Fibroblast of lung (primary cell): ENCODE measurements around the gene NTN1. TPM values are rescaled to one million over a fixed set of nuclear protein-coding genes. Genes with fewer than 3 reads are reported as not detected.

Experiments
- DNase-seq, 2 donors: peaks; one replicate each; pipeline versions ENCODE4 v3.0.0 to v3.0.0-alpha.2; 2010; ENCODE audit warnings: low read depth in 2 of 2
- H2AFZ ChIP-seq: 2 replicates; pipeline ENCODE4 v1.5.1; 2012; ENCODE audit warnings: low read length, control low read depth, inconsistent platforms
- H3K27ac ChIP-seq: 2 replicates; pipeline ENCODE4 v1.5.1; 2011; ENCODE audit warnings: low read length, control low read depth; ENCODE audit not compliant: insufficient read depth
- H3K27me3 ChIP-seq: 2 replicates; pipeline ENCODE4 v1.5.1; 2011; ENCODE audit warnings: mild to moderate bottlenecking, low read length; ENCODE audit not compliant: control insufficient read depth, insufficient read depth
- H3K36me3 ChIP-seq: 2 replicates; pipeline ENCODE4 v1.5.1; 2011; ENCODE audit warnings: low read length; ENCODE audit not compliant: control insufficient read depth, insufficient read depth
- H3K4me1 ChIP-seq: 2 replicates; pipeline ENCODE4 v1.5.1; 2011; ENCODE audit warnings: low read length; ENCODE audit not compliant: control insufficient read depth, insufficient read depth; ENCODE audit errors: extremely low read depth
- H3K4me2 ChIP-seq: 2 replicates; pipeline ENCODE4 v1.5.1; 2011; ENCODE audit warnings: low read length, control low read depth; ENCODE audit not compliant: insufficient read depth; ENCODE audit errors: extremely low read depth
- H3K4me3 ChIP-seq, 4 experiments: fragments of 200-600 bp in 1 of 4; sonication (generic) in 1 of 4; replicated peaks in 1 of 4; 2 replicates each; pipeline ENCODE4 v1.5.1; 2011 to 2016; ENCODE audit warnings: low read length in 4 of 4, low read depth in 3 of 4, mild to moderate bottlenecking in 3 of 4, control low read depth in 2 of 4, inconsistent platforms in 1 of 4, mixed read lengths in 1 of 4; ENCODE audit not compliant: insufficient read depth in 1 of 4; ENCODE audit errors: control extremely low read depth in 1 of 4
- H3K79me2 ChIP-seq: 2 replicates; pipeline ENCODE4 v1.5.1; 2012; ENCODE audit warnings: mild to moderate bottlenecking, low read length, inconsistent platforms; ENCODE audit not compliant: control insufficient read depth, insufficient read depth
- H3K9ac ChIP-seq: 2 replicates; pipeline ENCODE4 v1.5.1; 2011; ENCODE audit warnings: mild to moderate bottlenecking, low read length, control low read depth; ENCODE audit not compliant: insufficient read depth
- H3K9me3 ChIP-seq: 2 replicates; pipeline ENCODE4 v1.5.1; 2012; ENCODE audit warnings: low read depth, low read length; ENCODE audit not compliant: control insufficient read depth, insufficient read depth
- H4K20me1 ChIP-seq: 2 replicates; pipeline ENCODE4 v1.5.1; 2011; ENCODE audit warnings: low read length; ENCODE audit not compliant: control insufficient read depth, insufficient read depth; ENCODE audit errors: extremely low read depth
- CTCF ChIP-seq, 2 donors: IDR thresholded peaks in 1 of 2; conservative IDR thresholded peaks in 1 of 2; 1 replicate in 1 of 2; 2 replicates in 1 of 2; pipeline ENCODE4 v1.5.1; 2011 to 2012; ENCODE audit warnings: low read length in 2 of 2, control low read depth in 1 of 2, inconsistent platforms in 1 of 2, low read depth in 1 of 2, mild to moderate bottlenecking in 1 of 2
- EZH2 ChIP-seq: IDR thresholded peaks from 2 replicates; pipeline ENCODE4 v1.5.1; 2012; ENCODE audit warnings: low read length, control low read depth, mild to moderate bottlenecking; ENCODE audit errors: missing control alignments
- polyA plus RNA-seq, 2 donors: library from polyadenylated mRNA; depleted of rRNA in 1 of 2; stranded (reverse) in 1 of 2; unstranded in 1 of 2; fragments of >200 nt; gene quantifications; 2 replicates each; pipeline ENCODE4 v1.2.1, GENCODE V29; 2011 to 2012; ENCODE audit warnings: missing spikeins in 1 of 2
- total RNA-seq: library from RNA; depleted of rRNA; stranded (reverse); fragments of >200 nt; gene quantifications from 2 replicates; pipeline ENCODE4 v1.2.1, GENCODE V29; 2014

The NTN1 gene
- total and polyA plus RNA-seq, 2 donors (not counting 1 experiment from before 2014, with no cell fraction given), result 0.17 to 3.1 TPM

- no peaks in the 10 kb centered on the region for H4K20me1 ChIP-seq
- H3K4me2 ChIP-seq, result no peak overlapping the region
- no peak overlapping the region for H2AFZ ChIP-seq
- DNase-seq, result peak in 1 of 2 donors; percentile 46
- H3K4me3 ChIP-seq, result no peak overlapping the region
- H3K36me3 ChIP-seq, result no peaks in the 10 kb centered on the region
- no peak for TF ChIP-seq CTCF (conservative IDR thresholded peaks at IDR 0.05 in 1 of 2, IDR thresholded peaks at IDR 0.05 in 1 of 2; ENCODE audit: low read depth in 1 of 2, low read length in 2 of 2)
- TF ChIP-seq EZH2, result no peak
- H3K27ac ChIP-seq, result no peak overlapping the region
- H3K9ac ChIP-seq, result no peak overlapping the region
- no peaks in the 10 kb centered on the region for H3K79me2 ChIP-seq
- no peaks in the 10 kb centered on the region for H3K4me1 ChIP-seq
- H3K9me3 ChIP-seq, result no peaks in the 10 kb centered on the region
- H3K27me3 ChIP-seq, result no peaks in the 10 kb centered on the region
Observed at GRCh38 chr17:9258115-9259015, 237.1 kb downstream of the NTN1 start.

- H3K4me1 ChIP-seq, result no peaks in the 10 kb centered on the region
- no peak overlapping the region for H3K9ac ChIP-seq
- no peaks in the 10 kb centered on the region for H3K36me3 ChIP-seq
- H4K20me1 ChIP-seq, result no peaks in the 10 kb centered on the region
- H3K79me2 ChIP-seq, result no peaks in the 10 kb centered on the region
- TF ChIP-seq CTCF (conservative IDR thresholded peaks at IDR 0.05 in 1 of 2, IDR thresholded peaks at IDR 0.05 in 1 of 2; ENCODE audit: low read depth in 1 of 2, low read length in 2 of 2) (no peak), EZH2 (no peak)
- DNase-seq, result peak in 1 of 2 donors; percentile 65
- no peaks in the 10 kb centered on the region for H3K27me3 ChIP-seq
- no peaks in the 10 kb centered on the region for H3K9me3 ChIP-seq
- H2AFZ ChIP-seq, result no peak overlapping the region
- H3K4me2 ChIP-seq, result no peak overlapping the region
- no peak overlapping the region for H3K27ac ChIP-seq
- no peak overlapping the region for H3K4me3 ChIP-seq
Observed at GRCh38 chr17:9259419-9259818, 238.1 kb downstream of the NTN1 start.

GRCh38 chr17:9261081-9262012, 240.0 kb downstream of the NTN1 start:
- Histone ChIP-seq H3K4me1 (no peaks in the 10 kb centered on the region), H3K27me3 (no peaks in the 10 kb centered on the region), H3K79me2 (no peaks in the 10 kb centered on the region), H3K27ac (no peak overlapping the region), H3K9me3 (no peaks in the 10 kb centered on the region), H3K4me3 (no peak overlapping the region), H4K20me1 (no peaks in the 10 kb centered on the region), H3K9ac (no peak overlapping the region), H3K36me3 (no peaks in the 10 kb centered on the region), H2AFZ (no peak overlapping the region), H3K4me2 (no peak overlapping the region)
- DNase-seq, result no peak
- TF ChIP-seq CTCF (conservative IDR thresholded peaks at IDR 0.05 in 1 of 2, IDR thresholded peaks at IDR 0.05 in 1 of 2; ENCODE audit: low read depth in 1 of 2, low read length in 2 of 2), result no peak
- TF ChIP-seq EZH2, result no peak
